Measurements from ENCODE around the gene SPOCK1.

Gene SPOCK1

DNA sequence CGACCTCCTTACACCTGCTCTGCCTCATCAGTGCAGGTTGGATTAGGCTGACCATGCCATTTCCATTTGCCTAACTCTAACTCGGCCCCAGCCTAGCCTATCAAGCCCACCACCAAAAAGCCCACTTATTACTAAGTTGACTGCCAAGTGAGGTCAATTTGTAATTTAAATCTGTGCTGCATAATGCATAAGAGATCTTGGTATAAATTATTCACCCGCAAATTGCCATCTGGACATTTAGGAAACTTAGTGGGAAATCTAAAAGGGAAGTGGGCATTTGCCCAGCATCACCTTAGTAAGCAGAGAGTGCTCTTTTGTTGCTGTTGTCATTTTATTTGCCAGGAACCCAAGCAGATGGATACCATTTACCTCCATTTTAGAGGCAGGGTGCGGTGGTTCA is 143.0 kb downstream of the SPOCK1 start:
- no peak for DNase-seq

DNA sequence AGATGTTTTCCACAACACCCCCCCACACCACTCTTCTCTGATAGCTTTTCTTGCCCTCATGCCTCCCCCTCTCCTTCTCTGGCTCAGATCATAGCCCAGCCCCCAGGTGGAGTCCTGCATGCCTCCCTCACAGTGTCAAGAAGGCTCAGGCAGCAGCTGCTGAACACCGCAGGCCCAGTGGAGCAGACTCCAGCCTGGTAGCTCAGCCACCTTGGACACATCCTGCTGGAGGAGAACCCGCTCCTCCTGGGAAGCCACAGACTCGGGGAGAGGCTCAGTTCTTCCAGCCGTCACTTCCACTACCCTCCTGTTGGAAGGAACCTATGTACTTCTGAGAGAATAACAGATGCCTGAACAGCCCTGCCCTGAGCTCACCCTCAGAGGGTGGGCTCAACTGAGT is 143.4 kb downstream of the SPOCK1 start:
- no peak for DNase-seq

GRCh38 chr5:137352095-137352494 is 147.0 kb downstream of the SPOCK1 start:
- no peak for DNase-seq

- DNase-seq = no peak
Observed at GRCh38 chr5:137350791-137351190, 148.3 kb downstream of the SPOCK1 start.

- no peak for DNase-seq
Observed at GRCh38 chr5:137348759-137349158, 150.4 kb downstream of the SPOCK1 start.

- no peak for DNase-seq
Observed at GRCh38 chr5:137347865-137348264, 151.3 kb downstream of the SPOCK1 start.

DNA sequence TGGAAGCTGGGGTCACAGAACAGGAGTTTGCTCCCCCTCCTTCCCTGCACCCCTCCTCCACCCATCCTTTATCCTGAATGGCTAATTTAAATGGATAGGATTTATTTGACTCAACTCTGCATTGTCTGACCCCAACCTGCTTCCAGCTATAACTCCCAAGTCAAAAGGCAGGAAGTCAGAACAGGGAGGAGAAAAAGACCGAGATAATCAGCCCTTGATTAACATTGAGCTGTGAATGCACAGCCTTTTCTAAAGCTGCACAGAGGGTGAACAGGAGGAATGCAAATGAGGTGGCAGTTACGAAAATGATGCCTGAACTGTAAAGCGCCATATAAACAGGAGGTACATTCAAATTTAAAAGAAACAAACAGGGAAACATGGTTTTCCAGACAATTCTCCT is 152.8 kb downstream of the SPOCK1 start:
- DNase-seq = no peak

DNA sequence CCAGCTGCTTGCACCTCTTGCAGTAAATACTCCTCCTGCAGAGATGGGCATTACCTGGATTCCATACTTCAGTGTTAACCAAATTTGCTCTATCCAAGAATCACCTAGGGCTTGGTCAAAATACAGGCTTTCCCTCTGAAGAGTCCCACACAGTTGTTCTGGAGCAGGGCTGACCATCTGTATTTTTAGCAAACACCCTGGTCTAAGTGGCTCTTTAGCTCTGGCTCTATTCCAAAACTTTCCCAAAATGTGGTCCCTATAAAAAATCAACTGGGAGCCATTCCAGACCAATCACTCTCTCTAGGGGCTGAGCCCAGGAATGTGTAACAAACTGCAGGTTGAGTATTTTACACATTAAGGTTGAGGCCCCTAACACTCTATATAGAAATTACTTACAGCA is 153.7 kb downstream of the SPOCK1 start:
- DNase-seq = no peak

DNA sequence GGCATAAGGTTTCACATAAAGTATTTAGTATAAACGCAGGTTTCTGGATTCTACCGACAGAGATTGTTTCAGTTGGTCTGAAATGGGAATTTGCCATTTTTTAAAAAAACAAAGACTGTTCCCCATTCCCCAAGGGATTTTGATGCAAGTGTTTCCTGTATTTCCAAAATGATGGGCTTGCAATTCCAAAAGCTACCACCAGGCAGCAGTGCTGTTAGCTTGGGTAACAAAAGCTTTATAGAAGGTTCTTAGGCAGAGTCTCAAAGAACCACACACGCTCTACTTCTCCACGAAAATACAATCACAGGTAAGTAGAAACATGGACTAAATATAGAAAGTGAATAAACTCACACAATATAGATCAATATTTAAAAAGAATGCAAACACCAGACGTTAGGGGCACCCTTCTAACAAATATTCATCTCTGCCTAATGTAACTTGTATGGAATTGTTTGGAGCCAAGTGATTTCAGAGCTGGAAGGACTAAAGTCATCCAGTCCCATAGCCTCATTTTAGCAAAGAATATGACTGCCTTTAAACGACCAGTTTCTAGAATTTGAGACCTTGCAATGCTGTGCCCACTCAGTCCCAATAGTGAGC is 154.3 kb downstream of the SPOCK1 start:
- peak; percentile 31 for DNase-seq

DNA sequence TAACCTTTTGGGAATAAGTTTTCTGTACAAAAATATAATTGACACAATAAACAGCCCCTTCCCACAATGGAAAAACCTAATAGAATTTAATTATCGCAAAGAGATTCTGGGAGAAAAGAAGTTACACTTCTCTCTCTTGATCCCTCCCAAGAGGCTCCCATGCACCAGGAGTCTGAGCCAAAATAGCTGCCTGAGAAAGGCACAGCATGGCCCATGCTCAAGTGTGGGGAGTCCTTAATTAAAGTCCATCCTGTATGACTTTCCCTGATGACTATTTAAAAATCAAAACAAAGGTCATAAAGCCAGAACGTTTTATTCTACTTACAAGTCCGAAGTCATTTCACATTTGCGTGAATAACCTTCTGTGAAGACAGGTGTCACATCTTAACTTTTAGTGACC is 155.1 kb downstream of the SPOCK1 start:
- DNase-seq = no peak

DNA sequence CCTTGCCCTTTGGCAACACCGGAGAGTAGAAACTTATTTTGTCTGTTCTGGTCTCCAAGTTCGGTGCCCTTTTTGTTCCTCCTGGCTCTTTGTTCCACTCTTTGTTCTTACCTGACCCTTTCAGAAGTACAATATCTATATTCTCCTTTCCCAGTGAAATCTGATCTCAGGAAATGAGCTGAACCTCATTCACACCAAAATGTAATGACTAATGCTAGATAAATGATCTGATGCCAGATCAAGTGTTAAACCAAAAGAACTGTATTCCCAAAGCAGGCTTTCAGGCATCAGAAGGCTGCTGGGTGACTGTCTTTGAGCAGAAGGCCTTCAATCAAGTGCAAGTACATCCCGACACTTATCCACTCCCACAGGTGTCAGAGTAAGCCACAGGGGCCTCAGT is 156.4 kb downstream of the SPOCK1 start:
- DNase-seq = no peak

DNA sequence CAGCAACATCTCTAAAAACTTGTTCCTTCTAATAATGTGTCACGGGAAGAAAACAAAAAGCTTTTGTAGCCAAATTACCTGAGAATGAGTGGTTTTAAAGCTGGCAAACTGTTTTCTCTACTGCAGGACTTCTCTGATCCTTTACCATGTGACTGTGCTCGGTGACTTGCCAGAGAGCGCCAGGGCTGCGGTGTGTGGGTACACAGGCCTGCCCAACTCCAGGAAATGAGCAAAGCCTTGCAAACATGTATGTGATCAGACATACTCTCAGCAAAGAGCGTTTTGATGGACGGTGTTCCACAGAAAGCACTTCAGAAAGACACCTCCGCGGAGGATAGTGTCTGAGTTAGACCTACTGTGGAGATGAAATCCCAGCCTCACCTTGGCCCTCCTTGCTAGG is 157.3 kb downstream of the SPOCK1 start:
- no peak for DNase-seq

GRCh38 chr5:137340881-137341280 is 158.2 kb downstream of the SPOCK1 start:
- no peak for DNase-seq

DNA sequence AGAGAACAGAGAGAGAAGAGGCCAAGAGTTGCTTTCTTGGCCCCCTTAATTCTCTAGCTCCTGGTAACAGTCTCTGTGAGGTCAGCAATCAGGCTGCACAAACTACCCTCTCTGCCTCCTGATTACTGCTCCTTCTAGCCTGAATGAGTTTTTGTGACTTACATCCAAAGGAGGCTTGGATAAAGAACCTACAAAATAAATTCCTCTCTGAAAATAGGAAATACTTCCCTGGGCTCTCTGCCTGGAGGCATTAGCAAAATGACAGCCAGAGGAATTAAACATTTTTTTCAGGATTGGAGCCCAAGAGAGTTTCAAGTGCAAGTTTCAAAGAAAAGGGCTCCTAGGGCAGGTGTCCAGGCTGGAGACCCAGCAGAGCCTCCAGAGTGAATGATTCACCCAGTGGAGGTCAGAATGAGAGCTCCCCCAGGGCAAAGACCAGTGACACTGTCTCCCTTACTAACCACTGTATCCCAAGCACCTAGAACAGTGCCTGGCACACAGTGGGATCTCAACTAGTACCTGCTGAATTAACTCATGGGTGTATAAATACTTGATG is 162.5 kb downstream of the SPOCK1 start:
- DNase-seq = no peak

- no peak for DNase-seq
Observed at GRCh38 chr5:137336161-137336560, 163.0 kb downstream of the SPOCK1 start.

DNA sequence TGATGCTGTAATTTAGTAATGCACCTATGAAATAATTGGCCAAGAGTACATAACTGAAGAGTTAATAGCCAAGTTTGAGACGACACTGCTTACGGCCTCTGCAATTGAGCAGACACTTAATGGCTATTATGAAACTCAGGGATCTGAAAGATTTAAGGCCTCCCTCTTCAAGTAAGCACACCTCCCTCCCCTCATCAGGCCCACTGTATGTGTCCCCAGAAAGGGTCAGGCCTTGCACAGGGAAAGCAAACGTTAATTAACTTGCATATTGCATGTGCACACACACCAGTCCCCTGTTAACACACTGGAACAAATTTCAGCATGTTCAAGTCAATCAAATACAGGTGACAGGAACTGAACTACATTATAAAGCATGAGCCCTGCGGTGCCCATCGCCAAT is 163.6 kb downstream of the SPOCK1 start:
- no peak for DNase-seq

- DNase-seq = no peak
Observed at GRCh38 chr5:137333928-137334327, 165.2 kb downstream of the SPOCK1 start.

DNA sequence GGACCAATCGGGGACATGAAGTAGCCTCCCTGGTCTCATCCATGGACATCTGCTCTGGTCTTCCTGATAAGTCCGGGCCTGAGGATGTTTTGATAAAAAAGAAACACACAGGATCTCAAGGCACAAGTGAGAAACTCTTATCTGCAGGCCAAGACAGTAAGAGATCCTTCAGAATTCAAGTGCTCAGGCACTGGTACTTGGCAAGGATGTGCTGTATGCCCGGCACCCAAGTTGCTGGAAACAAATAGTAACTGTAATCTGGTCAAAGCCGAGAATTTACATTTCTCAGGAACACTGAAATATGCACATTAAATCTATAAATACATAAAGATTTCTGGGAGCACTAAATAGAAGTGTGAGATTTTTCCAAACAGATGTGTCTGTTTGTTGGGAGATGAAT is 165.7 kb downstream of the SPOCK1 start:
- no peak for DNase-seq

- DNase-seq = no peak
Observed at GRCh38 chr5:137332296-137332695, 166.8 kb downstream of the SPOCK1 start.

- no peak for DNase-seq
Observed at GRCh38 chr5:137329586-137330296, 169.4 kb downstream of the SPOCK1 start.

DNA sequence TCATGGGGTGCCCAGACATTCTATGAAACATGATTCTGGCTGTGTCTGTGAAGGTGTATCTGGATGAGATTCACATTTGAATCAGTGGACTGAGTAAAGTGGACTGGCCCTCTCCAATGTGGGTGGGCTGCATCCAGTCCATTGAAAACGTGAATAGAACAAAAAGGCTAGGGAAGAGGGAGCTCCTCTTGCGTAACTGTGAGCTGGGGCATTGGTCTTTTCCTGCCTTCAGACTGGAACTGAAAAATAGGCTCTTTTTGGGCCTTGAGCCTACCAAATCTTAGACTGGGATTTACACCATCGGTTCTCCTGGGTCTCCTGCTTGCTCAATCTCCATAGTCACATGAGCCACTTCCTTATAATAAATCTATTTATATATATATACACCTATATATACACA is 170.1 kb downstream of the SPOCK1 start:
- DNase-seq = no peak

DNA sequence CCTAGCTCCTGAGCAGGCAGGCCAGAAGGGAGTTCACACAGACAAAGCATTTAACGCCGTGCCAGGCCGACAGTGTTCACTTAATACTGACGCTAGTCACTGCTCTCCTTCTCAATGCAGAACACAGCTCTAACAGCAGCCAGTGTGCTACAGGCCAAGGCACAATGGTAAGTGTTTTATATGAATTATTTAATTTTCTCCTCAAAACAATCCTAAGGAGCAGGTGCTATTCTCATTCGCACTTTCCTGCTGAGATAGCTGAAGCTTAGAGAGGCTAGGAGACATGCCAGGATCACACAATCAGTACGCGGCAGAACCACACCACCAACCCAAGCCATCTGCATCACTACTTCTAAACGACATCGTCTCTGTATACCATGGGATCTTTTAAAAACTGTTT is 170.7 kb downstream of the SPOCK1 start:
- no peak for DNase-seq

DNA sequence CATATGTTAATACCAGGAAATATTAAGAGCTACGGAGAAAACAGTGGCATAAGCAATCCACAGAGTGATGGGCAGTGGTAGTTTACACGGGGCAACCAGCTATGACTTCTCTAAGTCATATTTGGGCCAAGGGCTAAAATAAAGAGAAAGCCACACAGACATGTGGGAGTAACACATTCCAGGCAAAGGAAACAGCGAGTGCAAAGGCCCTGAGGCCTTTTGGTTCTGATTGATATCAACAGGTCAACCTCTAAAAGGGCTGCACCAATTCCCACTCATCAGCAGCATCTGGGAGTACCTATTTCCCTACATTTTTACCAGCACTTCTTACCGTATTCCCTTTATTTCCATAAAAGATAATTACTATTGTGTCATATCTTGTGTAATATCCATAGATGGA is 173.4 kb downstream of the SPOCK1 start:
- DNase-seq = no peak
